Lower leg skin (tissue), 3 donors: ENCODE measurements around the gene ICAM2.

Experiments used
- POLR2A ChIP-seq, 2 donors: fragments of 450-650 bp; IDR thresholded peaks; one replicate each; pipeline ENCODE4 v1.6.1; 2016 to 2017; ENCODE audit warnings: antibody characterized with exemption in 2 of 2, mild to moderate bottlenecking in 1 of 2, moderate library complexity in 1 of 2
- TF ChIP-seq, protein P1 (sequence below), 3 donors: fragments of 450-650 bp; IDR thresholded peaks; one replicate each; pipeline ENCODE4 v1.5.1; 2016; ENCODE audit warnings: antibody characterized with exemption in 3 of 3, mild to moderate bottlenecking in 3 of 3, moderate library complexity in 2 of 3

DNA sequence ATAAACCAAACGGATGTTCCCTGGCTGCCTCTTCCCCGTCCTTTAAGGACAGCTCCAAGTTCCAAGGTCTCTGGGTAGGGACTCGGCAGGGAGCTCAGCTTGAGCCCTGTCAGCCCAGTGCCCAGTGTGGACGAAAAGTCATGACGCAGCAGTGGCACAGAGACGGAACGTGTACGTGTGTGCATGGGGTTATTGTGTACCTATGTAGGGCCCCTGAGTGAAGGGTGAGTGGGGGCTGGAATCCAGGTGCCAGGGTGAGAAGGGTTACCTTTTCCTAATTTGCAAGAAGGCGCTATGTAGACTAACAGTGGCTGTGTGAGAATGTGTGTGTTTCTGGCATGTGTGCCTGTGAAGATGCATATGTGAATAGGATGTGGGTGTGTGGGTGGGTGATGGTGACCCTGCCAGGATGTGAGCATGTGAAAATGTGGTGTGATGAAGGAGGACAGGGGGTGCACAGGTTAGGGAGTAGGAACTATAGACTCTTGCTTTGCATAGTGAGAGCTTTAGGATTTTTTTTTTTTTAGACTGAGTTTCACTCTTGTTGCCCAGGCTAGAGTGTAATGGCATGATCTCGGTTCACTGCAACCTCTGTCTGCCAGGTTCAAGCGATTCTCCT lies 53.7 kb downstream of the ICAM2 start:
- TF ChIP-seq, protein P1, sequence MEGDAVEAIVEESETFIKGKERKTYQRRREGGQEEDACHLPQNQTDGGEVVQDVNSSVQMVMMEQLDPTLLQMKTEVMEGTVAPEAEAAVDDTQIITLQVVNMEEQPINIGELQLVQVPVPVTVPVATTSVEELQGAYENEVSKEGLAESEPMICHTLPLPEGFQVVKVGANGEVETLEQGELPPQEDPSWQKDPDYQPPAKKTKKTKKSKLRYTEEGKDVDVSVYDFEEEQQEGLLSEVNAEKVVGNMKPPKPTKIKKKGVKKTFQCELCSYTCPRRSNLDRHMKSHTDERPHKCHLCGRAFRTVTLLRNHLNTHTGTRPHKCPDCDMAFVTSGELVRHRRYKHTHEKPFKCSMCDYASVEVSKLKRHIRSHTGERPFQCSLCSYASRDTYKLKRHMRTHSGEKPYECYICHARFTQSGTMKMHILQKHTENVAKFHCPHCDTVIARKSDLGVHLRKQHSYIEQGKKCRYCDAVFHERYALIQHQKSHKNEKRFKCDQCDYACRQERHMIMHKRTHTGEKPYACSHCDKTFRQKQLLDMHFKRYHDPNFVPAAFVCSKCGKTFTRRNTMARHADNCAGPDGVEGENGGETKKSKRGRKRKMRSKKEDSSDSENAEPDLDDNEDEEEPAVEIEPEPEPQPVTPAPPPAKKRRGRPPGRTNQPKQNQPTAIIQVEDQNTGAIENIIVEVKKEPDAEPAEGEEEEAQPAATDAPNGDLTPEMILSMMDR (IDR thresholded peaks at IDR 0.05) = no peak
- TF ChIP-seq POLR2A (IDR thresholded peaks at IDR 0.05) = no peak
